Measurements from ENCODE around the gene SCAI. TPM values are rescaled to one million over a fixed set of nuclear protein-coding genes. Genes with fewer than 3 reads are reported as not detected.

Gene SCAI
- total RNA-seq, 1 donor: 9.1 TPM

GRCh38 chr9:124947727-124948391 lies 195.5 kb downstream of the SCAI start:
- no peak overlapping the region for H3K4me3 ChIP-seq (ENCODE audit: low read depth, low read length)
- no peak for TF ChIP-seq CTCF (IDR thresholded peaks at IDR 0.05; ENCODE audit: insufficient read depth, low read depth, low read length)
- no peak for DNase-seq (ENCODE audit: low read depth)

DNA sequence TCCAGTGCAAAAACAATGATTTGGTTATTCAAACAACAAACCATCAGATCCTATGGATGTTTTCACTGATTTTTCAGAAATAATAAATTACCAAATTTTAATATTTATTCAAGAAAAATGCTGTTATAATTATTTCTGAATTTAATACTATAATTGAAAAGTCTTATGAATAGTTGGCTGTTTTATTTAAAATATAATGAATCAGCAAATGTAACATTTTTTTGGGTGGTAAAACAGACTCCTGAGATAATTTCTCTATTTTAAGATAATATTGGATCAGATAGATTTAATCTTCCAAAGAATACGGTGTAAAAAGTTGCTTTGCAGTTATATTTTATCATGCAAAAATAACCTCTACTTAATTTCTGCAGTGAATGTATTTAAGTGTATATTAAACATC lies 197.2 kb downstream of the SCAI start:
- no peak for TF ChIP-seq CTCF (IDR thresholded peaks at IDR 0.05; ENCODE audit: insufficient read depth, low read depth, low read length)
- no peak for DNase-seq (ENCODE audit: low read depth)
- H3K4me3 ChIP-seq (ENCODE audit: low read depth, low read length): no peak overlapping the region

GRCh38 chr9:124941679-124942561 lies 201.4 kb downstream of the SCAI start:
- peak; percentile 70 for DNase-seq (ENCODE audit: low read depth)
- TF ChIP-seq CTCF (IDR thresholded peaks at IDR 0.05; ENCODE audit: insufficient read depth, low read depth, low read length): no peak
- H3K4me3 ChIP-seq (ENCODE audit: low read depth, low read length): peak overlapping the region; percentile 82

GRCh38 chr9:124940894-124941678 lies 202.2 kb downstream of the SCAI start, which contains the start of gene GOLGA1:
Gene GOLGA1 (minus strand): TSS chr9:124941083. CDS start chr9:124938711, 2,372 bp downstream.
- DNase-seq (ENCODE audit: low read depth): peak; percentile 96
- H3K4me3 ChIP-seq (ENCODE audit: low read depth, low read length): peak within 1 kb of the TSS; percentile 82
- no peak for TF ChIP-seq CTCF (IDR thresholded peaks at IDR 0.05; ENCODE audit: insufficient read depth, low read depth, low read length)

- no peak for TF ChIP-seq CTCF (IDR thresholded peaks at IDR 0.05; ENCODE audit: insufficient read depth, low read depth, low read length)
- no peak for DNase-seq (ENCODE audit: low read depth)
- H3K4me3 ChIP-seq (ENCODE audit: low read depth, low read length): peak overlapping the region; percentile 82
These were observed 202.8 kb downstream of the SCAI start for GRCh38 chr9:124940521-124940893.

DNA sequence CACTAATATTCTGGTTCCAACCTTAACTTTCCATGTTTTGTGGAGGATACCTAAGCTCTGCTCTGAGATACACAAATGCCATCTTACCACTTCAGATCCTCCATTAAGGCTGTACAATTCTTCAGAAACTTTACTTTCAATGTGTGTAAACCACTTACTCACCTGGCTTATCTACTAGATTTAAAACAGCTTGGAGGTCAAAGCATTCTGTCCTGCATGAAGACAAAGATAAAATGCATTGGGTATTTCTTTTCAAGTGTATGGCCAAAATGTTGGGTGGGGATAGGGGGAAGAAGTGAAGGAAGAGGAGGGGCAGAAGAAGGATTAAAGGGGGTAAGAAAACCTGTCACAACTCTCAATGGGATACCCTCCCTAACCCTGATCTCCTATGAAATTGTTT lies 203.4 kb downstream of the SCAI start:
- no peak for TF ChIP-seq CTCF (IDR thresholded peaks at IDR 0.05; ENCODE audit: insufficient read depth, low read depth, low read length)
- DNase-seq (ENCODE audit: low read depth): no peak
- H3K4me3 ChIP-seq (ENCODE audit: low read depth, low read length): peak overlapping the region; percentile 82
